HG02938 (cell line): ENCODE data around the gene TCF25.
"Not testable (repeated sequence)": the region's sequence is repeated elsewhere in the genome, so short reads cannot be mapped to it uniquely, and the experiment has no call there.

Source experiments
- ATAC-seq: cut with Tn5 transposase; IDR thresholded peaks from one replicate; pipeline ENCODE4 v1.9.1; 2021; ENCODE audit warnings: mild to moderate bottlenecking, moderate library complexity; ENCODE audit not compliant: unreplicated experiment

Gene TCF25

DNA sequence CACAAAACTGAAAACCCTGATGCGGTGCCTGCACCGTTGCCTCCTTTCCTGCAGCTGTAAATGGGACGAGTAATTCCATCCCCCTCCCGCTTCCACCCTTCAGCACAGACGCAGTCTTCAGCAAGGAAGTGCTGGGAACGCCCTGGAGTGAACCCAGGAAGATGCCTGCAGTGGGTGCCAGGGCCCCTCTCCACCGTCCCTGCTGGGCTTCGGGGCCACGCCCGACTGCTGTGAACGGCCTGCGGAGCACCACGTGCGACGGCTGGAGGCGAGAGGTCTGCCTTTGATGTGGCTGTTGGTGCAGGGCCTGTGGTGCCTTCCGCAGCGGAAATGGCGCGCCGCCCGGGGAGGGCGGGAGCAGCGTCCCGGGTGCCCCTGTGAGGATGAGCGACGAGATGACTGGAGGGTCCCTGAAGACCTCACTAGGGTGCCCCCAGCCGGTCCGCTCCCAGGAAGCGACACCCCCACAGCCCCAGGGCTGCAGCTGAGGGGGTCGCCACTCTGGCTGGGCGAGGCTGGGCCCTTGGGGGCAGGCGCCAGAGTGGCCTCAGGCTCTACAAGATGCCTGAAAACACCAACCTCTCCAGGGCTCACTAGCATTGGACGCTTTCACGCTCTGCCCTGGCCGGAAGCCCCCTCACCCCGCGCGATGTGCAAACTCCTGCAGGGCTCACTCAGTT lies 44.5 kb downstream of the TCF25 start:
- peak; percentile 66 for ATAC-seq

DNA sequence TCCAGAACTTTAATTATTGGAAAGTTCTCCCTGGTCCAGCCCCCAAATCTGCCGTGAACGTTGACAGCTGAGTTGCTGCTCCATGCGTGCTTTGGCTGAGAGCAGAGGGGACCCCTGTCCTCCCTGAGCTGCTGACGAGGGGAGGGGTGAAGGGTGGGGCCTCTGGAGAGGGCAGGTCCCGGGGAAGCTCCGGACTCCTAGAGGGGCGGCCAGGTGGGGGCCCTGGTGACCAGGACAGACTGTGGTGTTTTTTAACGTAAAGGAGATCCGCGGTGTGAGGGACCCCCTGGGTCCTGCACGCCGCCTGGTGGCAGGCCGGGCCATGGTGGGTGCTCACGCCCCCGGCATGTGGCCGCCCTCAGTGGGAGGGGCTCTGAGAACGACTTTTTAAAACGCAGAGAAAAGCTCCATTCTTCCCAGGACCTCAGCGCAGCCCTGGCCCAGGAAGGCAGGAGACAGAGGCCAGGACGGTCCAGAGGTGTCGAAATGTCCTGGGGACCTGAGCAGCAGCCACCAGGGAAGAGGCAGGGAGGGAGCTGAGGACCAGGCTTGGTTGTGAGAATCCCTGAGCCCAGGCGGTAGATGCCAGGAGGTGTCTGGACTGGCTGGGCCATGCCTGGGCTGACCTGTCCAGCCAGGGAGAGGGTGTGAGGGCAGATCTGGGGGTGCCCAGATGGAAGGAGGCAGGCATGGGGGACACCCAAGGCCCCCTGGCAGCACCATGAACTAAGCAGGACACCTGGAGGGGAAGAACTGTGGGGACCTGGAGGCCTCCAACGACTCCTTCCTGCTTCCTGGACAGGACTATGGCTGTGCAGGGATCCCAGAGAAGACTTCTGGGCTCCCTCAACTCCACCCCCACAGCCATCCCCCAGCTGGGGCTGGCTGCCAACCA lies 45.3 kb downstream of the TCF25 start, which contains the start of gene MC1R:
TSS of gene MC1R (plus strand) at position 410 of the 895 bp plus-strand sequence. CDS start at position 807, 397 bp downstream.
- ATAC-seq, result no peak

DNA sequence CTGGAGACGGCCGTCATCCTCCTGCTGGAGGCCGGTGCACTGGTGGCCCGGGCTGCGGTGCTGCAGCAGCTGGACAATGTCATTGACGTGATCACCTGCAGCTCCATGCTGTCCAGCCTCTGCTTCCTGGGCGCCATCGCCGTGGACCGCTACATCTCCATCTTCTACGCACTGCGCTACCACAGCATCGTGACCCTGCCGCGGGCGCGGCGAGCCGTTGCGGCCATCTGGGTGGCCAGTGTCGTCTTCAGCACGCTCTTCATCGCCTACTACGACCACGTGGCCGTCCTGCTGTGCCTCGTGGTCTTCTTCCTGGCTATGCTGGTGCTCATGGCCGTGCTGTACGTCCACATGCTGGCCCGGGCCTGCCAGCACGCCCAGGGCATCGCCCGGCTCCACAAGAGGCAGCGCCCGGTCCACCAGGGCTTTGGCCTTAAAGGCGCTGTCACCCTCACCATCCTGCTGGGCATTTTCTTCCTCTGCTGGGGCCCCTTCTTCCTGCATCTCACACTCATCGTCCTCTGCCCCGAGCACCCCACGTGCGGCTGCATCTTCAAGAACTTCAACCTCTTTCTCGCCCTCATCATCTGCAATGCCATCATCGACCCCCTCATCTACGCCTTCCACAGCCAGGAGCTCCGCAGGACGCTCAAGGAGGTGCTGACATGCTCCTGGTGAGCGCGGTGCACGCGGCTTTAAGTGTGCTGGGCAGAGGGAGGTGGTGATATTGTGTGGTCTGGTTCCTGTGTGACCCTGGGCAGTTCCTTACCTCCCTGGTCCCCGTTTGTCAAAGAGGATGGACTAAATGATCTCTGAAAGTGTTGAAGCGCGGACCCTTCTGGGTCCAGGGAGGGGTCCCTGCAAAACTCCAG lies 46.4 kb downstream of the TCF25 start:
- ATAC-seq, result no peak

DNA sequence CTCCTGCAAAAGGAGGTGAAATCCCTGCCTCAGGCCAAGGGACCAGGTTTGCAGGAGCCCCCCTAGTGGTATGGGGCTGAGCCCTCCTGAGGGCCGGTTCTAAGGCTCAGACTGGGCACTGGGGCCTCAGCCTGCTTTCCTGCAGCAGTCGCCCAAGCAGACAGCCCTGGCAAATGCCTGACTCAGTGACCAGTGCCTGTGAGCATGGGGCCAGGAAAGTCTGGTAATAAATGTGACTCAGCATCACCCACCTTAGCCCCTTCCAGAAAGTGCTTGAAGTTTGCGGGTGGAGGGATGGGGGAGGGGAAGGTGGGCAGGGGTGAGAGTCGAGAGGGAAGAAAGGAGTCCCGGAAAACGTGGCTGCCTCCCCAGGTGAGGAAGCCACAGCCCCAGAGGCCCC lies 47.3 kb downstream of the TCF25 start:
- ATAC-seq, result no peak

DNA sequence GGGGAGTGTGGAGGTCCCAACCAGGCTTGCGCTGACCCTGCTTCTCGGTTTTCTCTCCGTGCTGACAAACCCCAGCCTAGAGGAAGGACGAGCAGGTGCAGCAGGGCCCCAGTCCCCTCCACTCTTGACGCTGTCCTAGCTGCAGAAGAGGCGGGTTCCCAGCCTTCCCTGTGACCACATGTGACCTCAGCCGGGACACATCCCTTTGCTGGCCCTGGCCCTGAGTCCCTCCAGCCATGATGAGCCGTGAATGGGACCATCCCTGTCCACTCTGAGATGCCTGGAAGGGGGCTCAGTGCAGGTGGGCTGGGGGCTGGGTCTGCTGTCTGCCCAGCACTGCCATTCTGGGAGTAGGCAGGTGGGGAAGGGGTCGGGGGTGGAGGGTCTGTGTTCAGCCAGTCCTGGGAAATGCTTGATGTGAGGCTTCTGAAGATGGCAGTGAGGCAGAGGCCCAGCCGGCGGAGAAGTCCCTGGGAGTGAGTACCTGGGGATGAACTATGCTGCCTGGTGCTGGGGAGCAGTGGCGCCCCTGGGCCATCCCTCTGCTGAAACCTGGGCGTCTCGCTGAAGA lies 47.8 kb downstream of the TCF25 start:
- ATAC-seq, result no peak

DNA sequence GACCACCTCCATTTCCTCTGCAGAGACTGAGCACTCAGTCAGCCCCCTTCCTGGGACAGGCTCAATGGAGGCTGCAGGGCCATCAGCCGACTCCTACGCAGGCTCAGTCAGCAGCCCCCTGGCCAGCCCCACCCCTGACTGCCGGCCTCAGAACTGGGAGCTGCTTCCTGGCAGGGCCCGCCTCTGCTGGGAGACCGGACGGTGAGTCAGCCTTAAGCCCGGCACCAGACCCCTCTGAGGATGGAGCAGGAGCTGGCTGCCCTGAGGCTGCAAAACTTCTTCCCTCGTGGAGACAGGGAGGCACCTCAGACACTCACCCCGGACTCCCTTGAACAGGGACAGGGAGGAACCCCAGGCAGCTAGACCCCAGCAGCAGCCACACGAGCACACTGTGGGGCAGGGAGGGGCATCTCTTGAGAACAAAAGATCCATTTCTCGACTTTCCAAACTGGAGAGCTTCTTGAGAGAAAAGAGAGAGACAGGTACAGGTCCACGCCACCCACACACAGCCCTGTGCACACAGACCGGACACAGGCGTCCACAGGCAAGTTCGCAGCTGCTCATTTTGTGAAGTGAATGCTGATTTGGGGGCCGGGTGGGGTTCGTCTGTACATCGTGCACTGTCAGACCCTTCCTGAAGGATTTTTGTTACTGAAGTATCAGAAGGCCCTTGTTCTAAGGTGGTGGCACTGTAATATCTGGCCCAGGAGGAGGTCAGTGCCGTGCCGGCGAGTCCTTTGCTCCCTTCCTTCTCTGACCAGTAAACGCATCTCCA lies 48.5 kb downstream of the TCF25 start:
- ATAC-seq, result no peak

DNA sequence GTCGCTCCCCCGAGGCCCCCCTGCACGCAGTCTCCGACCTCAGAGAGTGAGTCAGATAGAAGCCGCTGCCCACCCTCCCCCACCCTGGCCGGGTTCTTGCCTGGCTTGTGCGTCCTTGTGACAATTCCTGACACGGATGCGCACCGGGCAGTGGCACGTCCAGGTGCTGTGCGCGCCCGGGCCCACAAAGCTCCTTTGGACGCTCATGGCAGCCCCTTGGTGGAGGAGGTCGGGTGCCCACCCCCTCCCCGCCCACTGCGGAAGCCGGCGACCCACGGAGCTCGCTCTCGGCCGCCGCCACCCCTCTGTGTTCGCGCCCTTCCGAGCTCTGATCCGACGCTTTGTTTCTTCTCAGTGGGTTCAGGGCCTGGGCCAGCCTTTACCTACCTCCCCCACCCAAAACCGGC lies 49.1 kb downstream of the TCF25 start:
- no peak for ATAC-seq

DNA sequence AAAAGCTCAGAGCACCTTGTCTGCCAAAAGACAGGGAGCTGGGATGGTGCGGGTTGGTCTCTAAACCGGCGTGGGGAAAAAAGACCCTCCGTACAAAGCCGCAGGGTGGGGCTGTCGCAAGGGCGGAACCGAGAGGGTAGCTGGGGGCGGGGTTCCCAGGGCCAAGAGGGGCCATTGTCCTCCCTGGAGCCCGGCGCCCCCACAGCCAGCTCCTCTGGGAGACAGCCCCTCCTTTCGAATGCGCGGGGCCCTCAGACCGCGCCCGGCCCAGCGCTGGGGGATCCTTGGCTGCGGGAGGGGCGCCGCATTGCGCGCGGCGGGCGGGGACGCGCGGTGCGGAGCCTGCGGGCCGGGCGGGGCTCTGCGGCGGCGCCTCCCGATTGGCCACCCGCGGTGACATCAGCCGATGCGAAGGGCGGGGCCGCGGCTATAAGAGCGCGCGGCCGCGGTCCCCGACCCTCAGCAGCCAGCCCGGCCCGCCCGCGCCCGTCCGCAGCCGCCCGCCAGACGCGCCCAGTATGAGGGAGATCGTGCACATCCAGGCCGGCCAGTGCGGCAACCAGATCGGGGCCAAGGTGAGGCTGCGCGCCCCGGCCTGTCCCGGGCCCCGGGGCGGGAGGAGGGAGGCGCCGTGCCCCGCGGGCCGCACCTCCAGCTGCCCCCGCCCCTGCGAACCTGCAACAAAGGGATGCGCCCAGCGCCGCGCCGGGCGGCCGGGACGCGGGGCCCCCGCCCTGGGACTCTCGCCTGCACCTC lies 49.7 kb downstream of the TCF25 start, which contains the start of gene TUBB3:
TSS of gene TUBB3 (plus strand) at position 459 of the 756 bp plus-strand sequence. CDS start at position 519, 60 bp downstream.
- ATAC-seq, result no peak

DNA sequence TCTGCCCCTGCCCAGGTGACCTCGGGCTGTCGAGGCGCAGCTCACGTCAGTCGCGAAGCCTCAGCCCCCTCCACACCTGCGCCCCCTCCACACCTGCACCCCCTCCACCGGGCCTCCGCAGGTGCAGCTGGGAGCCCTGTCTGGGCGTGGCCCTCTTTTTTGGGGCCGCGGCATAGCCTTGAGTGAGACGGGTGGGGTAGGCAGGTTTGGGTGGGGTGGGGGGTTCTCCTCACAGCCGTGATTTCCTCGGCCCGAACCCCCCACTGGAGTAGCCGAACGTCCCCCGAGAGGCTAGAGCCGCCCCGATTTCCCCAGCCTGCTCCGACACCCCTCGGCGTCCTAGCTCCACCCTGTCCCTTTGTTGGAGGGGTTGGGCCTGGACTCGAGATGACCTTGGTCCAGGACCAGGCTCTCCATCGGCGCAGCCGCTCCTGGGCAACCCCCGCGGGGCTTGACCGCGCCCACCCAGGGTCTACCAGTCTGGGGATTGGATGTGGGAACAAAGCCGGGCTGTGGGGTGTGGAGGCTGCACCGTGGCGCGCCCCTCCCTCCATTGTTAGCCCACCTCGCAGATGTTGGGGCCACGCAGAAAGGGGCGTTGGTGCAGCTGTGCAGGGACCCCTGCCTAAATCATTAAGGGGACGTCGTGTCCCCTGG lies 50.4 kb downstream of the TCF25 start:
- no peak for ATAC-seq

DNA sequence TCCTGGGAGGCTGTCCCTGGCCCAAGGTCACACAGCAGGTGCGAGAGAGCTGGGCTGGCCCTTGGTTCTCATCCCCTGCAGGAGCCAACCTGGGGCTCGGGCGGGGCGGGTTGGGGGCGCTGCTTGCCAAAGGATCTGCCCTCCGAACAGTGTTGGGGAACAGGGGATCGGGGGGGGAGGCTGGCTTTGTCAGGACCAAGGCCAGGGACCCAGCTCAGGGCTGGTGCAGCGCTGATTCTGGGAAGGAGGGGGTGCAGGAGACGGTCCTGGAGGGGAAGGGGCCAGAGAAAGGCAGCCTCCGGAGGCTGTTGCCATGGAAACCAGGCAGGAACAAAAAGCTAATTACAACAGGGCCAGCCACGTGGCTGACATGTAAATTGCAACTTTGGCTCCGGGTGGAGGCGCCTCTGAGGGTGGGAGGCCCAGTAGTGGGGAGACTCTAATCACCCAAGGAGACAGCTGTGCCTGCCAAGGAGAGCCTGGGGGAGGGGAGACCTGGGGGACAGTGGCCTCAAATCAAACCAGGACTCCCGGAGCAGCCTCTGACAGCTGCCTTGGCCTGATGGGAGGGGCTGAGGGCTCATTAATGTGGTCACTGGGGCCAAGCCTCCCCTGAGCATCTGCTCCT lies 51.0 kb downstream of the TCF25 start:
- ATAC-seq, result no peak

DNA sequence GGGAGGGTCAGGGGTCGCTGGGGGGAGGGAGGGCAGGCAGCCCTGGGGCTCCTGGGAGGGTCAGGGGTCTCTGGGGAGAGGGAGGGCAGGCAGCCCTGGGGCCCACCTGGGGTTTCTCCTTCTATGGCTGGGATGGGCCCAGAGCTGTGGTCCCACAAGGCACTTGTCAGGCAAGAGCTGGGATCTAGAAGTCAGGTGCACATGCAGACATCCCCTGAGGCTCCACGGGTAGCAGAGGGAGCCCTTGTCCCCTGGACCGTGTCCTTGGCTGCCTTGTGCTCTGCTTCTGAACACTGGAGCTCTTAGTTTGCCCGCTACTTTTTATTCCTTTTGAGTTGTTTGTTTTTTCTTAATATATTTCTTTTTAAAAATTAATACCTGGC lies 51.5 kb downstream of the TCF25 start:
- ATAC-seq, result no peak

DNA sequence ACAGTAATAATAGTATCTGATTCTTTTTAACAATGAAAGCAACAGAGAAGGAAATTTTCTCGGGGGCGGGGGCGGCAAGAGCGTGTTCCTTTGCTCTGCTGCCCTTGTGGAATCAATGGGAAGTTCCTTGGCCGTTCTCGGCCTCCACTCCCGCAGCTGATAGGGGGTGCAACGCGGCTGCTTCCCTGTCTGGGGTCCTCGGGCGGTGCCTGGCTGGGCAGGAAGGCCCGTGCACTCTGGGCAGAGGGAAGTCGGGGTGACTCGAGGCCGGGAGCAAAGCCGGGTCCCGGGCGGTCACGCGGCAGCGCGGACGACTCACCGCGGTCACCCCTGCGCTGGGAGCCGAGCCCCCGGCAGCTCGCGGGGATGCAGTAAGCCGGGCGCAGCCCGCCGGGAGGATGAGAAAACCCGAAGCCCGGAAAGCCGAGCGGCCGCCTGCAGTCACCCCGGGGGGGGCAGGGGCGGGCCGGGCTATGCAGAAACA lies 52.2 kb downstream of the TCF25 start:
- no peak for ATAC-seq

DNA sequence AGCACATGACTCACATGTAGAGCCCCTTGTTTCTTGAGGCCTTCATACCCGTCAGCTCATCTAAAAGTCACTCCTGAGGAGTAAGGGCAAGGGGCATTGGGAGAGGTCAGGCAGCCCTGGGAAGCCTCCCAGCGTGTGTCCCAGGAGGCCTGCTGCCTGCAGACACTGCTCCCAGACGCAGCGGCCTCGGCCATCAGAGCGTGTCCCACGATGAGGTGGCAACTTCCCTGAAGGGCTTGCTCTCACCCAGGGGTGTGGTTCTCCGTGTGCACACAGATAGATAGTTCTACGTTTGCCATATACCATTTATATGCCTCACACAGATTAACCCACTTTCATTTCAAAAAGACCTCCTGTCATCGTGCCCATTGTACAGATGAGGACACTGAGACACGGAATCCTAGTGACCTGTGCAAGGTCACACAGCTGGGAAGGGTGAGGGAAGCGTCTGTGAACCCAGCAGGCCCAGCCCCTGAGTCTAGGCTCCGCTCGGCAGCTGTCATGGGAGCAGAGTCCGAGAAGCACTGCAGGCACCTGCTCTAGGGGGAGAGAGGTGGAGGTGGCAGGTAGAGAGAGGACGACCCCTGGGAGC lies 58.0 kb downstream of the TCF25 start:
- no peak for ATAC-seq

DNA sequence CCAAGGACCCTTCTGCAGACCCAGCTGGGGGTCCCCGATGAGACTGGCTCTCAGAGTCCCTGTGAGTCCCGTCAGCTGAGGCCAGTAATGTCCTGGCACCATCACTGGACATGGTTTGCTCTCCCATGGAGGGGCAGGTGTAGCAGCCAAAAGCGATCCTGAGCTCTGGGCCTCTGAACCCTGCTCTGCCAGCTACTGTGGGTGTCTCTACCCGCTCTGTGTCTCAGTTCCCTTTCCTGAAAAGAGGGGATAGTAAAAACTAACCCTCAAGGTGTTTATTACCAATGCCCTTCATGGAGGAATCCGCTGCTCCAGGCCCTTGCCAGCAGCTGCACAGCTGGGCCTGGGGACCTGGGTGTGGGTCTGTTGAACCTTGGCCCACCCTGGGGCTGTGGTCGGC lies 58.6 kb downstream of the TCF25 start:
- ATAC-seq, result no peak

DNA sequence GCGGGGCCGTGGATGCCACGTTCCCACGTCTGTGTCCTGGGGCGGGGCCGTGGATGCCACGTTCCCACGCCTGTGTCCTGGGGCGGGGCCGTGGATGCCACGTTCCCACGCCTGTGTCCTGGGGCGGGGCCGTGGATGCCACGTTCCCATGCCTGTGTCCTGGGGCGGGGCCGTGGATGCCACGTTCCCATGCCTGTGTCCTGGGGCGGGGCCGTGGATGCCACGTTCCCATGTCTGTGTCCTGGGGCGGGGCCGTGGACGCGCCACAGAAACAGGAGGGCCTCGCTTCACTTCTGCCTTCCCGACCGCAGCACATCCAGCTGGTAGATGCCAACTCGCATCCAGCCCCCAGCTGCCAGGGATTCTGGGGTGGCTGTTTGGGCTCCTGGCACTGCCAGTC lies 60.6 kb downstream of the TCF25 start:
- ATAC-seq, result not testable (repeated sequence)

DNA sequence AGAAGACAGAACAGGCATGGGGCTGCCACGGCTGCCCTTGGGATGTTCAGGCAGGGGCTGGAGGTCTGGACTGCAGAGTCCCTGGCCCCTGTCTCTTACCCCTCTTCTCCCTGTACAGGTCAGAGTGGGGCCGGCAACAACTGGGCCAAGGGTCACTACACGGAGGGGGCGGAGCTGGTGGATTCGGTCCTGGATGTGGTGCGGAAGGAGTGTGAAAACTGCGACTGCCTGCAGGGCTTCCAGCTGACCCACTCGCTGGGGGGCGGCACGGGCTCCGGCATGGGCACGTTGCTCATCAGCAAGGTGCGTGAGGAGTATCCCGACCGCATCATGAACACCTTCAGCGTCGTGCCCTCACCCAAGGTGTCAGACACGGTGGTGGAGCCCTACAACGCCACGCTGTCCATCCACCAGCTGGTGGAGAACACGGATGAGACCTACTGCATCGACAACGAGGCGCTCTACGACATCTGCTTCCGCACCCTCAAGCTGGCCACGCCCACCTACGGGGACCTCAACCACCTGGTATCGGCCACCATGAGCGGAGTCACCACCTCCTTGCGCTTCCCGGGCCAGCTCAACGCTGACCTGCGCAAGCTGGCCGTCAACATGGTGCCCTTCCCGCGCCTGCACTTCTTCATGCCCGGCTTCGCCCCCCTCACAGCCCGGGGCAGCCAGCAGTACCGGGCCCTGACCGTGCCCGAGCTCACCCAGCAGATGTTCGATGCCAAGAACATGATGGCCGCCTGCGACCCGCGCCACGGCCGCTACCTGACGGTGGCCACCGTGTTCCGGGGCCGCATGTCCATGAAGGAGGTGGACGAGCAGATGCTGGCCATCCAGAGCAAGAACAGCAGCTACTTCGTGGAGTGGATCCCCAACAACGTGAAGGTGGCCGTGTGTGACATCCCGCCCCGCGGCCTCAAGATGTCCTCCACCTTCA lies 61.5 kb downstream of the TCF25 start:
- no peak for ATAC-seq

DNA sequence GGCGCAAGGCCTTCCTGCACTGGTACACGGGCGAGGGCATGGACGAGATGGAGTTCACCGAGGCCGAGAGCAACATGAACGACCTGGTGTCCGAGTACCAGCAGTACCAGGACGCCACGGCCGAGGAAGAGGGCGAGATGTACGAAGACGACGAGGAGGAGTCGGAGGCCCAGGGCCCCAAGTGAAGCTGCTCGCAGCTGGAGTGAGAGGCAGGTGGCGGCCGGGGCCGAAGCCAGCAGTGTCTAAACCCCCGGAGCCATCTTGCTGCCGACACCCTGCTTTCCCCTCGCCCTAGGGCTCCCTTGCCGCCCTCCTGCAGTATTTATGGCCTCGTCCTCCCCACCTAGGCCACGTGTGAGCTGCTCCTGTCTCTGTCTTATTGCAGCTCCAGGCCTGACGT lies 62.2 kb downstream of the TCF25 start:
- ATAC-seq, result not testable (repeated sequence)
